ENCODE results near the gene INPP5A.
A peak's percentile ranks its signal among the peaks of the same experiment; 100 is the strongest.

INPP5A gene

GRCh38 chr10:132722394-132723329, 185.1 kb downstream of the INPP5A start:
- Histone ChIP-seq H3K27ac (peak overlapping the region; percentile 91), H3K27me3 (ENCODE audit: insufficient read depth, low read depth, severe bottlenecking) (no peaks in the 10 kb centered on the region), H3K4me3 (ENCODE audit: low read depth, low read length) (peak overlapping the region; percentile 49), H3K36me3 (no peaks in the 10 kb centered on the region), H3K9me3 (ENCODE audit: severe bottlenecking) (no peaks in the 10 kb centered on the region)
- TF ChIP-seq CTCF (IDR thresholded peaks at IDR 0.05; ENCODE audit: low read depth, low read length) = peak; percentile 39; the same call in 1 of the 2 replicates
- peak; percentile 91 for DNase-seq

- Histone ChIP-seq H3K9me3 (ENCODE audit: severe bottlenecking) (no peaks in the 10 kb centered on the region), H3K4me3 (ENCODE audit: low read depth, low read length) (peak overlapping the region; percentile 49), H3K27me3 (ENCODE audit: insufficient read depth, low read depth, severe bottlenecking) (no peaks in the 10 kb centered on the region), H3K27ac (peak overlapping the region; percentile 91), H3K36me3 (no peaks in the 10 kb centered on the region)
- TF ChIP-seq CTCF (IDR thresholded peaks at IDR 0.05; ENCODE audit: low read depth, low read length) = no peak
- peak; percentile 85 for DNase-seq
Observed at GRCh38 chr10:132723330-132723970, 185.9 kb downstream of the INPP5A start.

- no peak for TF ChIP-seq CTCF (IDR thresholded peaks at IDR 0.05; ENCODE audit: low read depth, low read length)
- Histone ChIP-seq H3K36me3 (no peaks in the 10 kb centered on the region), H3K4me3 (ENCODE audit: low read depth, low read length) (no peak overlapping the region), H3K27me3 (ENCODE audit: insufficient read depth, low read depth, severe bottlenecking) (no peaks in the 10 kb centered on the region), H3K9me3 (ENCODE audit: severe bottlenecking) (no peaks in the 10 kb centered on the region), H3K27ac (no peak overlapping the region)
- no peak for DNase-seq
Observed at GRCh38 chr10:132724446-132724845, 186.9 kb downstream of the INPP5A start.

- DNase-seq = no peak
- H3K4me3 ChIP-seq (ENCODE audit: low read depth, low read length) = no peak overlapping the region
- no peaks in the 10 kb centered on the region for H3K36me3 ChIP-seq
- H3K27ac ChIP-seq = no peak overlapping the region
- H3K9me3 ChIP-seq (ENCODE audit: severe bottlenecking) = no peaks in the 10 kb centered on the region
- TF ChIP-seq CTCF (IDR thresholded peaks at IDR 0.05; ENCODE audit: low read depth, low read length) = no peak
- H3K27me3 ChIP-seq (ENCODE audit: insufficient read depth, low read depth, severe bottlenecking) = no peaks in the 10 kb centered on the region
Observed at GRCh38 chr10:132725202-132725601, 187.6 kb downstream of the INPP5A start.

- H3K4me3 ChIP-seq (ENCODE audit: low read depth, low read length) = no peak overlapping the region
- no peak overlapping the region for H3K27ac ChIP-seq
- H3K27me3 ChIP-seq (ENCODE audit: insufficient read depth, low read depth, severe bottlenecking) = no peaks in the 10 kb centered on the region
- no peak for DNase-seq
- no peak for TF ChIP-seq CTCF (IDR thresholded peaks at IDR 0.05; ENCODE audit: low read depth, low read length)
- H3K36me3 ChIP-seq = no peaks in the 10 kb centered on the region
- no peaks in the 10 kb centered on the region for H3K9me3 ChIP-seq (ENCODE audit: severe bottlenecking)
Observed at GRCh38 chr10:132726194-132726593, 188.6 kb downstream of the INPP5A start.

All from WERI-Rb-1 (cell line).